Stimulated activated CD4-positive, alpha-beta T cell treated with anti-CD3 and anti-CD28 coated beads, Interleukin-2, amount 100 ng/mL, for 24 hours (primary cell): ENCODE measurements around the gene USF2.
A peak's percentile ranks its signal among the peaks of the same experiment; 100 is the strongest.

Source experiments
- DNase-seq, 2 donors: peaks; one replicate each; pipeline ENCODE4 v3.0.0-alpha.2; 2020

USF2 gene

GRCh38 chr19:35246466-35247092, 22.2 kb upstream of the USF2 start:
- no peak for DNase-seq

- peak; percentile 63 to 70 for DNase-seq
Observed at GRCh38 chr19:35247526-35248309, 21.0 kb upstream of the USF2 start.

GRCh38 chr19:35248310-35249145, 20.2 kb upstream of the USF2 start, which contains the start of gene LSR:
Gene LSR, plus strand, starts transcription at chr19:35249002. Its CDS starts 21 bp downstream, at chr19:35249023.
- peak; percentile 71 to 74 for DNase-seq

GRCh38 chr19:35249146-35249847, 19.5 kb upstream of the USF2 start:
- DNase-seq: no peak

- no peak for DNase-seq
Observed at GRCh38 chr19:35249848-35250711, 18.7 kb upstream of the USF2 start.

GRCh38 chr19:35251456-35251855, 17.3 kb upstream of the USF2 start:
- DNase-seq: no peak

- no peak for DNase-seq
Observed at GRCh38 chr19:35253316-35254286, 15.2 kb upstream of the USF2 start.

GRCh38 chr19:35254341-35255297, 14.1 kb upstream of the USF2 start:
- DNase-seq: peak in 1 of 2 donors; percentile 13

- DNase-seq: no peak
Observed at GRCh38 chr19:35256566-35256965, 12.2 kb upstream of the USF2 start.

- DNase-seq: no peak
Observed at GRCh38 chr19:35257113-35257461, 11.7 kb upstream of the USF2 start.

- DNase-seq: no peak
Observed at GRCh38 chr19:35260694-35261304, 8.0 kb upstream of the USF2 start.

- no peak for DNase-seq
Observed at GRCh38 chr19:35261356-35262100, 7.2 kb upstream of the USF2 start.

- DNase-seq: no peak
Observed at GRCh38 chr19:35262101-35262761, 6.5 kb upstream of the USF2 start.

- DNase-seq: no peak
Observed at GRCh38 chr19:35264268-35265125, 4.3 kb upstream of the USF2 start.

- no peak for DNase-seq
Observed at GRCh38 chr19:35265126-35265899, 3.4 kb upstream of the USF2 start.
